ENCODE results near the gene LENG9. TPM values are rescaled to one million over a fixed set of nuclear protein-coding genes. Genes with fewer than 3 reads are reported as not detected.
A peak's percentile ranks its signal among the peaks of the same experiment; 100 is the strongest.

LENG9 gene
- total RNA-seq, 1 donor from 2014 or later = 10.3 TPM

- Histone ChIP-seq H3K4me1 (peaks cover under 1% of the 10 kb centered on the region), H3K4me3 (peak within 1 kb of the TSS in 1 of 2 donors; percentile 31), H3K9me3 (no peaks in the 10 kb centered on the region), H3K36me3 (no peaks in the 10 kb centered on the region), H3K27ac (no peak within 1 kb of the TSS), H3K27me3 (no peaks in the 10 kb centered on the region)
- DNase-seq (ENCODE audit: extremely low spot score in 2 of 2) = no peak
- intact Hi-C loops (cut with DNase I) = no loop called here
- TF ChIP-seq POLR2AphosphoS5 (IDR thresholded peaks at IDR 0.05; ENCODE audit: insufficient read depth in 1 of 2, low read depth in 1 of 2) (no peak), CTCF (IDR thresholded peaks at IDR 0.05) (no peak), POLR2A (IDR thresholded peaks at IDR 0.05) (no peak)
These were observed 48.2 kb downstream of the LENG9 start, which contains the start of gene TTYH1 for GRCh38 chr19:54415208-54415900. TTYH1 (plus strand) TSS chr19:54415464; CDS start chr19:54415553, 89 bp downstream.

- Histone ChIP-seq H3K4me1 (no peaks in the 10 kb centered on the region), H3K9me3 (no peaks in the 10 kb centered on the region), H3K27me3 (no peaks in the 10 kb centered on the region), H3K36me3 (no peaks in the 10 kb centered on the region), H3K4me3 (no peak overlapping the region), H3K27ac (no peak overlapping the region)
- TF ChIP-seq POLR2A (IDR thresholded peaks at IDR 0.05) = no peak
- TF ChIP-seq POLR2AphosphoS5 (IDR thresholded peaks at IDR 0.05; ENCODE audit: insufficient read depth in 1 of 2, low read depth in 1 of 2) = no peak
- TF ChIP-seq CTCF (IDR thresholded peaks at IDR 0.05) = no peak
- no peak for DNase-seq (ENCODE audit: extremely low spot score in 2 of 2)
- intact Hi-C loops (cut with DNase I) = no loop called here
These were observed 49.4 kb downstream of the LENG9 start for GRCh38 chr19:54414156-54414555.

GRCh38 chr19:54412877-54413276 is 50.7 kb downstream of the LENG9 start:
- no peak overlapping the region for H3K4me3 ChIP-seq
- no peaks in the 10 kb centered on the region for H3K4me1 ChIP-seq
- H3K27me3 ChIP-seq = no peaks in the 10 kb centered on the region
- no peak for DNase-seq (ENCODE audit: extremely low spot score in 2 of 2)
- no peaks in the 10 kb centered on the region for H3K36me3 ChIP-seq
- no peak overlapping the region for H3K27ac ChIP-seq
- TF ChIP-seq POLR2AphosphoS5 (IDR thresholded peaks at IDR 0.05; ENCODE audit: insufficient read depth in 1 of 2, low read depth in 1 of 2) (no peak), POLR2A (IDR thresholded peaks at IDR 0.05) (no peak), CTCF (IDR thresholded peaks at IDR 0.05) (no peak)
- intact Hi-C loops (cut with DNase I) = no loop called here
- H3K9me3 ChIP-seq = no peaks in the 10 kb centered on the region

Small RNAs within 50 kb of the gene (small RNA-seq; reads per million reads assigned to genes)
- not detected for gene AC245884.3

Other genes starting within 250 kb of the LENG9 start
- gene LILRB3, start 240.8 kb downstream of the LENG9 start, total RNA-seq = 20.4 TPM
- 1.5 TPM for gene LILRA6, start 221.0 kb downstream of the LENG9 start, total RNA-seq
- 12.3 TPM for gene LILRB5, start 206.5 kb downstream of the LENG9 start, total RNA-seq
- gene LILRB2, start 182.7 kb downstream of the LENG9 start, total RNA-seq = 2.0 TPM
- gene LILRA5, start 150.6 kb downstream of the LENG9 start, total RNA-seq = 2.9 TPM
- not detected for gene LILRA4, start 124.6 kb downstream of the LENG9 start, total RNA-seq
- gene LAIR1, start 98.8 kb downstream of the LENG9 start, total RNA-seq = 8.8 TPM
- 5.9 TPM for gene TTYH1, start 48.3 kb downstream of the LENG9 start, total RNA-seq
- 129 TPM for gene LENG8, start 14.6 kb downstream of the LENG9 start, total RNA-seq
- gene CDC42EP5, start 9.5 kb upstream of the LENG9 start, total RNA-seq = 33.4 TPM
- gene LAIR2, start 39.1 kb upstream of the LENG9 start, total RNA-seq = not detected
- not detected for gene LILRA2, start 110.0 kb upstream of the LENG9 start, total RNA-seq
- 1.7 TPM for gene LILRA1, start 129.9 kb upstream of the LENG9 start, total RNA-seq
- gene LILRB1, start 166.7 kb upstream of the LENG9 start, total RNA-seq = 2.2 TPM
- 2.9 TPM for gene LILRB4, start 199.2 kb upstream of the LENG9 start, total RNA-seq